ENCODE data around the gene ST3GAL6. TPM values are rescaled to one million over a fixed set of nuclear protein-coding genes. Genes with fewer than 3 reads are reported as not detected.

The ST3GAL6 gene
- total RNA-seq = 1 to 10 TPM; 1.6 to 6.6 (median 2.5) TPM

- Histone ChIP-seq H3K9me3 (no peaks in the 10 kb centered on the region), H3K27ac (peak within 1 kb of the TSS in 2 of 4 donors; percentile 11 to 45), H3K27me3 (no peaks in the 10 kb centered on the region), H3K4me3 (peak within 1 kb of the TSS in 1 of 4 donors; percentile 18), H3K36me3 (no peaks in the 10 kb centered on the region), H3K4me1 (no peaks in the 10 kb centered on the region)
- peak in 1 of 3 donors; percentile 47 for DNase-seq
- TF ChIP-seq CTCF (IDR thresholded peaks at IDR 0.05) = no peak
- no peak for TF ChIP-seq POLR2A (IDR thresholded peaks at IDR 0.05)
Measured at GRCh38 chr3:98763076-98763475, at the start of gene ST3GAL6. Gene ST3GAL6 (plus strand): TSS chr3:98763340. CDS start chr3:98768441, 5,101 bp downstream.

- H3K4me3 ChIP-seq = no peak overlapping the region
- no peak for DNase-seq
- no peak overlapping the region for H3K27ac ChIP-seq
- H3K27me3 ChIP-seq = no peaks in the 10 kb centered on the region
- H3K4me1 ChIP-seq = no peaks in the 10 kb centered on the region
- H3K9me3 ChIP-seq = no peaks in the 10 kb centered on the region
- no peaks in the 10 kb centered on the region for H3K36me3 ChIP-seq
- no peak for TF ChIP-seq CTCF (IDR thresholded peaks at IDR 0.05)
- TF ChIP-seq POLR2A (IDR thresholded peaks at IDR 0.05) = no peak
Measured at GRCh38 chr3:98713984-98714383, 49.2 kb upstream of the ST3GAL6 start.

- DNase-seq = no peak
Measured at GRCh38 chr3:98717584-98717983, 45.6 kb upstream of the ST3GAL6 start.

GRCh38 chr3:98718730-98719129 is 44.4 kb upstream of the ST3GAL6 start:
- H3K4me3 ChIP-seq = no peak overlapping the region
- H3K36me3 ChIP-seq = no peaks in the 10 kb centered on the region
- H3K27me3 ChIP-seq = no peaks in the 10 kb centered on the region
- DNase-seq = no peak
- no peak overlapping the region for H3K27ac ChIP-seq
- no peaks in the 10 kb centered on the region for H3K4me1 ChIP-seq
- H3K9me3 ChIP-seq = no peaks in the 10 kb centered on the region
- TF ChIP-seq CTCF (IDR thresholded peaks at IDR 0.05) (no peak), POLR2A (IDR thresholded peaks at IDR 0.05) (no peak)

More at GRCh38 chr3:98717584-98717983, 45.6 kb upstream of the ST3GAL6 start:
- no peaks in the 10 kb centered on the region for H3K27me3 ChIP-seq
- no peak overlapping the region for H3K4me3 ChIP-seq
- no peaks in the 10 kb centered on the region for H3K9me3 ChIP-seq
- no peaks in the 10 kb centered on the region for H3K36me3 ChIP-seq
- H3K4me1 ChIP-seq = no peaks in the 10 kb centered on the region
- H3K27ac ChIP-seq = no peak overlapping the region
- TF ChIP-seq POLR2A (IDR thresholded peaks at IDR 0.05) (no peak), CTCF (IDR thresholded peaks at IDR 0.05) (no peak)

- Histone ChIP-seq H3K36me3 (no peaks in the 10 kb centered on the region), H3K9me3 (no peaks in the 10 kb centered on the region), H3K27ac (no peak overlapping the region), H3K4me3 (no peak overlapping the region), H3K4me1 (no peaks in the 10 kb centered on the region), H3K27me3 (no peaks in the 10 kb centered on the region)
- no peak for TF ChIP-seq CTCF (IDR thresholded peaks at IDR 0.05)
- no peak for TF ChIP-seq POLR2A (IDR thresholded peaks at IDR 0.05)
- DNase-seq = no peak
Measured at GRCh38 chr3:98721776-98722175, 41.4 kb upstream of the ST3GAL6 start.

- Histone ChIP-seq H3K4me1 (no peaks in the 10 kb centered on the region), H3K27me3 (no peaks in the 10 kb centered on the region), H3K27ac (no peak overlapping the region), H3K36me3 (no peaks in the 10 kb centered on the region), H3K4me3 (no peak overlapping the region), H3K9me3 (no peaks in the 10 kb centered on the region)
- no peak for TF ChIP-seq POLR2A (IDR thresholded peaks at IDR 0.05)
- TF ChIP-seq CTCF (IDR thresholded peaks at IDR 0.05) = no peak
- no peak for DNase-seq
Measured at GRCh38 chr3:98722389-98722788, 40.8 kb upstream of the ST3GAL6 start.

Data from Peyer's patch (tissue), 4 donors.